Body of pancreas (tissue), 4 donors: ENCODE measurements around the gene HOTAIR. TPM values are rescaled to one million over a fixed set of nuclear protein-coding genes. Genes with fewer than 3 reads are reported as not detected.

ENCODE experiments used
- ATAC-seq: fragments of 150-250 bp; one replicate; pipeline ENCODE4 v1.9.1; 2016
- DNase-seq, 4 donors: peaks; one replicate each; pipeline ENCODE4 v3.0.0-alpha.2; 2019
- H3K27ac ChIP-seq, 4 donors: fragments of 200-600 bp; sonication (generic); 1 replicate in 3 of 4; 2 replicates in 1 of 4; pipeline versions ENCODE4 v1.5.1 to v1.6.1; 2016 to 2019; ENCODE audit warnings: mild to moderate bottlenecking in 1 of 4, mixed read lengths in 1 of 4, moderate library complexity in 1 of 4
- H3K27me3 ChIP-seq, 2 donors: fragments of 200-600 bp; sonication (generic); one replicate each; pipeline ENCODE4 v1.6.0; 2016; ENCODE audit warnings: mild to moderate bottlenecking in 1 of 2
- H3K36me3 ChIP-seq, 2 donors: fragments of 200-600 bp; sonication (generic); replicated peaks in 1 of 2; 2 replicates each; pipeline ENCODE4 v1.5.1; 2016; ENCODE audit warnings: low read depth in 2 of 2; ENCODE audit not compliant: insufficient read depth in 1 of 2
- H3K4me1 ChIP-seq: fragments of 200-600 bp; sonication (generic); one replicate; pipeline ENCODE4 v1.6.0; 2016
- H3K4me3 ChIP-seq, 2 donors: fragments of 200-600 bp; sonication (generic); 1 replicate in 1 of 2; 2 replicates in 1 of 2; pipeline ENCODE4 v1.5.1; 2016 to 2019
- H3K9me3 ChIP-seq, 3 donors: fragments of 200-600 bp; sonication (generic); 1 replicate in 2 of 3; 2 replicates in 1 of 3; pipeline ENCODE4 v1.5.1; 2016
- POLR2A ChIP-seq, 3 donors: fragments of 450-650 bp; IDR thresholded peaks; one replicate each; pipeline ENCODE4 v1.6.1; 2016; ENCODE audit warnings: antibody characterized with exemption in 3 of 3, mild to moderate bottlenecking in 2 of 3
- WGBS, 2 donors: methylation state at CpG; one replicate each; pipeline ENCODE4 v1.1.5; 2017; 5-methylcytosine and 5-hydroxymethylcytosine counted together
- intact Hi-C: fragments of 100-400 bp; cut with DNase I; formaldehyde crosslinking; loops from one replicate; pipeline ENCODE4 v1.15.1; 2023
- total RNA-seq, 2 donors: library from RNA; depleted of rRNA; stranded (reverse); fragments of >200 nt; gene quantifications; one replicate each; pipeline ENCODE4 v1.1.0, GENCODE V29; 2016
- TF ChIP-seq, protein P1 (sequence below), 7 experiments: fragments of 450-650 bp in 4 of 7; fragments of 200-600 bp in 3 of 7; sonication (generic) in 3 of 7; IDR thresholded peaks; one replicate each; pipeline ENCODE4 v1.5.1; 2016 to 2019; ENCODE audit warnings: antibody characterized with exemption in 7 of 7

The HOTAIR gene
- total RNA-seq, 2 donors from 2014 or later, result not detected

GRCh38 chr12:54015018-54015931 is 40.5 kb upstream of the HOTAIR start:
- no peak overlapping the region for H3K27ac ChIP-seq
- intact Hi-C loops, result no loop called here
- H3K4me1 ChIP-seq, result peaks cover 25% of the 10 kb centered on the region
- H3K27me3 ChIP-seq, result peaks cover 6 to 46% of the 10 kb centered on the region in 2 donors
- no peak overlapping the region for H3K4me3 ChIP-seq
- TF ChIP-seq POLR2A (IDR thresholded peaks at IDR 0.05), result no peak
- TF ChIP-seq, protein P1, sequence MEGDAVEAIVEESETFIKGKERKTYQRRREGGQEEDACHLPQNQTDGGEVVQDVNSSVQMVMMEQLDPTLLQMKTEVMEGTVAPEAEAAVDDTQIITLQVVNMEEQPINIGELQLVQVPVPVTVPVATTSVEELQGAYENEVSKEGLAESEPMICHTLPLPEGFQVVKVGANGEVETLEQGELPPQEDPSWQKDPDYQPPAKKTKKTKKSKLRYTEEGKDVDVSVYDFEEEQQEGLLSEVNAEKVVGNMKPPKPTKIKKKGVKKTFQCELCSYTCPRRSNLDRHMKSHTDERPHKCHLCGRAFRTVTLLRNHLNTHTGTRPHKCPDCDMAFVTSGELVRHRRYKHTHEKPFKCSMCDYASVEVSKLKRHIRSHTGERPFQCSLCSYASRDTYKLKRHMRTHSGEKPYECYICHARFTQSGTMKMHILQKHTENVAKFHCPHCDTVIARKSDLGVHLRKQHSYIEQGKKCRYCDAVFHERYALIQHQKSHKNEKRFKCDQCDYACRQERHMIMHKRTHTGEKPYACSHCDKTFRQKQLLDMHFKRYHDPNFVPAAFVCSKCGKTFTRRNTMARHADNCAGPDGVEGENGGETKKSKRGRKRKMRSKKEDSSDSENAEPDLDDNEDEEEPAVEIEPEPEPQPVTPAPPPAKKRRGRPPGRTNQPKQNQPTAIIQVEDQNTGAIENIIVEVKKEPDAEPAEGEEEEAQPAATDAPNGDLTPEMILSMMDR (IDR thresholded peaks at IDR 0.05), result no peak
- H3K36me3 ChIP-seq, result no peaks in the 10 kb centered on the region
- 11 to 17% methylated on average over 23 of the region's 23 CpGs for WGBS, 2 donors
- H3K9me3 ChIP-seq, result no peaks in the 10 kb centered on the region
- ATAC-seq (no peak), DNase-seq (no peak)

GRCh38 chr12:54014377-54015017 is 39.7 kb upstream of the HOTAIR start:
- peaks cover 21% of the 10 kb centered on the region for H3K4me1 ChIP-seq
- no peak overlapping the region for H3K27ac ChIP-seq
- 11 to 13% methylated on average over 35 to 36 of the region's 36 CpGs for WGBS, 2 donors
- intact Hi-C loops, result no loop called here
- H3K36me3 ChIP-seq, result no peaks in the 10 kb centered on the region
- H3K9me3 ChIP-seq, result no peaks in the 10 kb centered on the region
- no peak for ATAC-seq
- no peak for TF ChIP-seq POLR2A (IDR thresholded peaks at IDR 0.05)
- TF ChIP-seq, protein P1 (IDR thresholded peaks at IDR 0.05), result no peak
- no peak for DNase-seq
- no peak overlapping the region for H3K4me3 ChIP-seq
- peaks cover 6 to 53% of the 10 kb centered on the region in 2 donors for H3K27me3 ChIP-seq

- TF ChIP-seq, protein P1 (IDR thresholded peaks at IDR 0.05), result no peak
- TF ChIP-seq POLR2A (IDR thresholded peaks at IDR 0.05), result no peak
- DNase-seq, result no peak
- Histone ChIP-seq H3K27me3 (peaks cover 6 to 57% of the 10 kb centered on the region in 2 donors), H3K9me3 (no peaks in the 10 kb centered on the region), H3K4me1 (peaks cover 15% of the 10 kb centered on the region), H3K4me3 (no peak overlapping the region), H3K27ac (no peak overlapping the region), H3K36me3 (no peaks in the 10 kb centered on the region)
- intact Hi-C loops, result no loop called here
- ATAC-seq, result no peak
- whole genome bisulfite sequencing, 2 donors, result 24 to 36% methylated on average over 6 of the region's 6 CpGs
These were observed 38.1 kb upstream of the HOTAIR start for GRCh38 chr12:54012631-54013409.

- peaks cover 6 to 63% of the 10 kb centered on the region in 2 donors for H3K27me3 ChIP-seq
- DNase-seq (no peak), ATAC-seq (no peak)
- no peak overlapping the region for H3K27ac ChIP-seq
- intact Hi-C loops, result no loop called here
- peaks cover 9% of the 10 kb centered on the region for H3K4me1 ChIP-seq
- H3K9me3 ChIP-seq, result no peaks in the 10 kb centered on the region
- 25 to 31% methylated on average over 14 of the region's 14 CpGs for WGBS, 2 donors
- H3K36me3 ChIP-seq, result no peaks in the 10 kb centered on the region
- TF ChIP-seq POLR2A (IDR thresholded peaks at IDR 0.05), result no peak
- TF ChIP-seq, protein P1 (IDR thresholded peaks at IDR 0.05), result no peak
- no peak overlapping the region for H3K4me3 ChIP-seq
These were observed 37.1 kb upstream of the HOTAIR start for GRCh38 chr12:54011665-54012532.
